ENCODE measurements around the gene ITPK1. TPM values are rescaled to one million over a fixed set of nuclear protein-coding genes. Genes with fewer than 3 reads are reported as not detected.

The ITPK1 gene
- total and polyA plus RNA-seq, 2 experiments from 2014 or later = 35.9 to 101 TPM

DNA sequence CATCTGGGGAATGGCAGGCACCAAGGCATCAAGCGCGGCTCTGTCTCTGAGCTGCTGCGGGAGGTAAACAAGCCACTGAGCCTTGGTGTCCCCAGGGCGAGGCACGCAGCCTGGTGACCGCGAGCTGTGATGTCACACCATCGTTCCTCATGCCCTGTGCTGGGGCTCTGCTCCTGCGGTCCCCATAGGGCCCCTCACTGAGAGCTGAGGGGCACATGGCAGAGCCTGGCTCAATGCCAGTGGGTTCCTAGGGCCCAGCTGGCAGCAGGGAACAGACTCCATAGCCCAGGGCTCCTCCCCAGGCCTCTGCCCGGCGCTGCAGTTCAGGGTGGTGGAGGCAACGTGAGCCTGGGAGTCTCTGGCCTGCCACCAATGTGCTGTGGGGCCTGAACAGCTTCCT lies 170.2 kb downstream of the ITPK1 start (continued):
- TF ChIP-seq, protein P1, sequence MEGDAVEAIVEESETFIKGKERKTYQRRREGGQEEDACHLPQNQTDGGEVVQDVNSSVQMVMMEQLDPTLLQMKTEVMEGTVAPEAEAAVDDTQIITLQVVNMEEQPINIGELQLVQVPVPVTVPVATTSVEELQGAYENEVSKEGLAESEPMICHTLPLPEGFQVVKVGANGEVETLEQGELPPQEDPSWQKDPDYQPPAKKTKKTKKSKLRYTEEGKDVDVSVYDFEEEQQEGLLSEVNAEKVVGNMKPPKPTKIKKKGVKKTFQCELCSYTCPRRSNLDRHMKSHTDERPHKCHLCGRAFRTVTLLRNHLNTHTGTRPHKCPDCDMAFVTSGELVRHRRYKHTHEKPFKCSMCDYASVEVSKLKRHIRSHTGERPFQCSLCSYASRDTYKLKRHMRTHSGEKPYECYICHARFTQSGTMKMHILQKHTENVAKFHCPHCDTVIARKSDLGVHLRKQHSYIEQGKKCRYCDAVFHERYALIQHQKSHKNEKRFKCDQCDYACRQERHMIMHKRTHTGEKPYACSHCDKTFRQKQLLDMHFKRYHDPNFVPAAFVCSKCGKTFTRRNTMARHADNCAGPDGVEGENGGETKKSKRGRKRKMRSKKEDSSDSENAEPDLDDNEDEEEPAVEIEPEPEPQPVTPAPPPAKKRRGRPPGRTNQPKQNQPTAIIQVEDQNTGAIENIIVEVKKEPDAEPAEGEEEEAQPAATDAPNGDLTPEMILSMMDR (conservative IDR thresholded peaks at IDR 0.05; ENCODE audit: low read depth in 2 of 2) = no peak
- TF ChIP-seq, protein P2, sequence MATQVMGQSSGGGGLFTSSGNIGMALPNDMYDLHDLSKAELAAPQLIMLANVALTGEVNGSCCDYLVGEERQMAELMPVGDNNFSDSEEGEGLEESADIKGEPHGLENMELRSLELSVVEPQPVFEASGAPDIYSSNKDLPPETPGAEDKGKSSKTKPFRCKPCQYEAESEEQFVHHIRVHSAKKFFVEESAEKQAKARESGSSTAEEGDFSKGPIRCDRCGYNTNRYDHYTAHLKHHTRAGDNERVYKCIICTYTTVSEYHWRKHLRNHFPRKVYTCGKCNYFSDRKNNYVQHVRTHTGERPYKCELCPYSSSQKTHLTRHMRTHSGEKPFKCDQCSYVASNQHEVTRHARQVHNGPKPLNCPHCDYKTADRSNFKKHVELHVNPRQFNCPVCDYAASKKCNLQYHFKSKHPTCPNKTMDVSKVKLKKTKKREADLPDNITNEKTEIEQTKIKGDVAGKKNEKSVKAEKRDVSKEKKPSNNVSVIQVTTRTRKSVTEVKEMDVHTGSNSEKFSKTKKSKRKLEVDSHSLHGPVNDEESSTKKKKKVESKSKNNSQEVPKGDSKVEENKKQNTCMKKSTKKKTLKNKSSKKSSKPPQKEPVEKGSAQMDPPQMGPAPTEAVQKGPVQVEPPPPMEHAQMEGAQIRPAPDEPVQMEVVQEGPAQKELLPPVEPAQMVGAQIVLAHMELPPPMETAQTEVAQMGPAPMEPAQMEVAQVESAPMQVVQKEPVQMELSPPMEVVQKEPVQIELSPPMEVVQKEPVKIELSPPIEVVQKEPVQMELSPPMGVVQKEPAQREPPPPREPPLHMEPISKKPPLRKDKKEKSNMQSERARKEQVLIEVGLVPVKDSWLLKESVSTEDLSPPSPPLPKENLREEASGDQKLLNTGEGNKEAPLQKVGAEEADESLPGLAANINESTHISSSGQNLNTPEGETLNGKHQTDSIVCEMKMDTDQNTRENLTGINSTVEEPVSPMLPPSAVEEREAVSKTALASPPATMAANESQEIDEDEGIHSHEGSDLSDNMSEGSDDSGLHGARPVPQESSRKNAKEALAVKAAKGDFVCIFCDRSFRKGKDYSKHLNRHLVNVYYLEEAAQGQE (IDR thresholded peaks at IDR 0.05; ENCODE audit: unreplicated experiment) = no peak
- no peak for TF ChIP-seq POLR2AphosphoS5 (IDR thresholded peaks at IDR 0.05; ENCODE audit: low read depth)
- TF ChIP-seq, protein P3, sequence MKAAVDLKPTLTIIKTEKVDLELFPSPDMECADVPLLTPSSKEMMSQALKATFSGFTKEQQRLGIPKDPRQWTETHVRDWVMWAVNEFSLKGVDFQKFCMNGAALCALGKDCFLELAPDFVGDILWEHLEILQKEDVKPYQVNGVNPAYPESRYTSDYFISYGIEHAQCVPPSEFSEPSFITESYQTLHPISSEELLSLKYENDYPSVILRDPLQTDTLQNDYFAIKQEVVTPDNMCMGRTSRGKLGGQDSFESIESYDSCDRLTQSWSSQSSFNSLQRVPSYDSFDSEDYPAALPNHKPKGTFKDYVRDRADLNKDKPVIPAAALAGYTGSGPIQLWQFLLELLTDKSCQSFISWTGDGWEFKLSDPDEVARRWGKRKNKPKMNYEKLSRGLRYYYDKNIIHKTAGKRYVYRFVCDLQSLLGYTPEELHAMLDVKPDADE (IDR thresholded peaks at IDR 0.05) = no peak
- no peak for TF ChIP-seq NANOG (IDR thresholded peaks at IDR 0.05; ENCODE audit: borderline replicate concordance)
- TF ChIP-seq CREB1 (CRISPR knock-in tag; IDR thresholded peaks at IDR 0.05; ENCODE audit: low read depth) = no peak
- no peak for TF ChIP-seq EZH2 (IDR thresholded peaks at IDR 0.05; ENCODE audit: low read depth, unreplicated experiment)

DNA sequence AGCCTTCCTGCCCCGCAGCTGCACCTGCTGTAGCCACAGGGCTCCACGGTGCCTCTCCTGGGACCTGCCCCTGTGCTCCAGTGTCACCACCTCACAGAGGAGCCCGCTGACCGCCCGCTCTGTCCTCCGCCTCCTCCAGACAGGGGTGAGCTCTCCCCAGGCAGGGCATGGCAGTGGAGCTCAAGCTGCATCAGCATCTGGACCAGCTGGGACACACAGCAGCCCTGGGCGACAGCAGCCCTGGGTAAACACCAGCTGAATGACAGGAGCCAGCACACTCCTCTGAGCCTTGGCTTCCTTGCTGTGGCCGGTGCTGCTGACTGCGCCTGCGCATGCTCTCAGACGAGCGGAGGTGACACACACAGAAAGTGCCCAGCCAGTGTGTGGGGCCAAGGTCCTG lies 170.7 kb downstream of the ITPK1 start:
- Histone ChIP-seq H3K9me2 (ENCODE audit: insufficient read depth) (no peaks in the 10 kb centered on the region), H2AFZ (no peak overlapping the region), H3F3A (replicated peaks; ENCODE audit: low read depth) (no peaks in the 10 kb centered on the region), H3K27ac (ENCODE audit: low read depth) (no peak overlapping the region), H3K36me3 (ENCODE audit: insufficient read depth) (no peaks in the 10 kb centered on the region), H3K79me2 (replicated peaks; ENCODE audit: insufficient read depth) (no peaks in the 10 kb centered on the region), H3K4me2 (no peak overlapping the region), H3K27me3 (ENCODE audit: insufficient read depth) (no peaks in the 10 kb centered on the region), H3K4me1 (ENCODE audit: insufficient read depth) (no peaks in the 10 kb centered on the region), H3K4me3 (no peak overlapping the region), H4K20me1 (replicated peaks; ENCODE audit: insufficient read depth) (no peaks in the 10 kb centered on the region)
- ATAC-seq (no peak), DNase-seq (ENCODE audit: low spot score) (no peak)
- Mint-ChIP-seq H3K36me3 (ENCODE audit: low read depth) (peaks cover 34% of the 10 kb centered on the region), H3K4me3 (no peak overlapping the region), H3K9me3 (no peaks in the 10 kb centered on the region), H3K27ac (no peak overlapping the region), H3K4me1 (no peaks in the 10 kb centered on the region; the same call in 2 of the 3 replicates), H3K27me3 (ENCODE audit: insufficient read depth, low read depth, poor library complexity) (peaks cover 14% of the 10 kb centered on the region)
- TF ChIP-seq CREB1 (CRISPR knock-in tag; IDR thresholded peaks at IDR 0.05; ENCODE audit: low read depth) (no peak), NANOG (IDR thresholded peaks at IDR 0.05; ENCODE audit: borderline replicate concordance) (no peak), EZH2phosphoT487 (IDR thresholded peaks at IDR 0.05; ENCODE audit: unreplicated experiment) (no peak), POLR2AphosphoS5 (IDR thresholded peaks at IDR 0.05; ENCODE audit: low read depth) (no peak)
- TF ChIP-seq, protein P3 (IDR thresholded peaks at IDR 0.05) = no peak
- TF ChIP-seq, protein P4, sequence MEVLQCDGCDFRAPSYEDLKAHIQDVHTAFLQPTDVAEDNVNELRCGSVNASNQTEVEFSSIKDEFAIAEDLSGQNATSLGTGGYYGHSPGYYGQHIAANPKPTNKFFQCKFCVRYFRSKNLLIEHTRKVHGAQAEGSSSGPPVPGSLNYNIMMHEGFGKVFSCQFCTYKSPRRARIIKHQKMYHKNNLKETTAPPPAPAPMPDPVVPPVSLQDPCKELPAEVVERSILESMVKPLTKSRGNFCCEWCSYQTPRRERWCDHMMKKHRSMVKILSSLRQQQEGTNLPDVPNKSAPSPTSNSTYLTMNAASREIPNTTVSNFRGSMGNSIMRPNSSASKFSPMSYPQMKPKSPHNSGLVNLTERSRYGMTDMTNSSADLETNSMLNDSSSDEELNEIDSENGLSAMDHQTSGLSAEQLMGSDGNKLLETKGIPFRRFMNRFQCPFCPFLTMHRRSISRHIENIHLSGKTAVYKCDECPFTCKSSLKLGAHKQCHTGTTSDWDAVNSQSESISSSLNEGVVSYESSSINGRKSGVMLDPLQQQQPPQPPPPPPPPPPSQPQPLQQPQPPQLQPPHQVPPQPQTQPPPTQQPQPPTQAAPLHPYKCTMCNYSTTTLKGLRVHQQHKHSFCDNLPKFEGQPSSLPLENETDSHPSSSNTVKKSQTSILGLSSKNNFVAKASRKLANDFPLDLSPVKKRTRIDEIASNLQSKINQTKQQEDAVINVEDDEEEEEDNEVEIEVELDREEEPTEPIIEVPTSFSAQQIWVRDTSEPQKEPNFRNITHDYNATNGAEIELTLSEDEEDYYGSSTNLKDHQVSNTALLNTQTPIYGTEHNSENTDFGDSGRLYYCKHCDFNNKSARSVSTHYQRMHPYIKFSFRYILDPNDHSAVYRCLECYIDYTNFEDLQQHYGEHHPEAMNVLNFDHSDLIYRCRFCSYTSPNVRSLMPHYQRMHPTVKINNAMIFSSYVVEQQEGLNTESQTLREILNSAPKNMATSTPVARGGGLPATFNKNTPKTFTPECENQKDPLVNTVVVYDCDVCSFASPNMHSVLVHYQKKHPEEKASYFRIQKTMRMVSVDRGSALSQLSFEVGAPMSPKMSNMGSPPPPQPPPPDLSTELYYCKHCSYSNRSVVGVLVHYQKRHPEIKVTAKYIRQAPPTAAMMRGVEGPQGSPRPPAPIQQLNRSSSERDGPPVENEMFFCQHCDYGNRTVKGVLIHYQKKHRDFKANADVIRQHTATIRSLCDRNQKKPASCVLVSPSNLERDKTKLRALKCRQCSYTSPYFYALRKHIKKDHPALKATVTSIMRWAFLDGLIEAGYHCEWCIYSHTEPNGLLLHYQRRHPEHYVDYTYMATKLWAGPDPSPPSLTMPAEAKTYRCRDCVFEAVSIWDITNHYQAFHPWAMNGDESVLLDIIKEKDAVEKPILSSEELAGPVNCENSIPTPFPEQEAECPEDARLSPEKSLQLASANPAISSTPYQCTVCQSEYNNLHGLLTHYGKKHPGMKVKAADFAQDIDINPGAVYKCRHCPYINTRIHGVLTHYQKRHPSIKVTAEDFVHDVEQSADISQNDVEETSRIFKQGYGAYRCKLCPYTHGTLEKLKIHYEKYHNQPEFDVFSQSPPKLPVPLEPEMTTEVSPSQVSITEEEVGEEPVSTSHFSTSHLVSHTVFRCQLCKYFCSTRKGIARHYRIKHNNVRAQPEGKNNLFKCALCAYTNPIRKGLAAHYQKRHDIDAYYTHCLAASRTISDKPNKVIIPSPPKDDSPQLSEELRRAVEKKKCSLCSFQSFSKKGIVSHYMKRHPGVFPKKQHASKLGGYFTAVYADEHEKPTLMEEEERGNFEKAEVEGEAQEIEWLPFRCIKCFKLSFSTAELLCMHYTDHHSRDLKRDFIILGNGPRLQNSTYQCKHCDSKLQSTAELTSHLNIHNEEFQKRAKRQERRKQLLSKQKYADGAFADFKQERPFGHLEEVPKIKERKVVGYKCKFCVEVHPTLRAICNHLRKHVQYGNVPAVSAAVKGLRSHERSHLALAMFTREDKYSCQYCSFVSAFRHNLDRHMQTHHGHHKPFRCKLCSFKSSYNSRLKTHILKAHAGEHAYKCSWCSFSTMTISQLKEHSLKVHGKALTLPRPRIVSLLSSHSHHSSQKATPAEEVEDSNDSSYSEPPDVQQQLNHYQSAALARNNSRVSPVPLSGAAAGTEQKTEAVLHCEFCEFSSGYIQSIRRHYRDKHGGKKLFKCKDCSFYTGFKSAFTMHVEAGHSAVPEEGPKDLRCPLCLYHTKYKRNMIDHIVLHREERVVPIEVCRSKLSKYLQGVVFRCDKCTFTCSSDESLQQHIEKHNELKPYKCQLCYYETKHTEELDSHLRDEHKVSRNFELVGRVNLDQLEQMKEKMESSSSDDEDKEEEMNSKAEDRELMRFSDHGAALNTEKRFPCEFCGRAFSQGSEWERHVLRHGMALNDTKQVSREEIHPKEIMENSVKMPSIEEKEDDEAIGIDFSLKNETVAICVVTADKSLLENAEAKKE (CRISPR knock-in tag; IDR thresholded peaks at IDR 0.05) = no peak

All from GM23338 (cell line).